OCI-LY7 (cell line): ENCODE measurements around the gene CCDC9B.

Experiments used
- EZH2phosphoT487 ChIP-seq: fragments of 200-600 bp; sonication (generic); IDR thresholded peaks from 2 replicates; pipeline ENCODE4 v1.6.1; 2018; ENCODE audit warnings: low read depth, borderline replicate concordance, mild to moderate bottlenecking, mixed run types, antibody characterized with exemption, low read length, moderate library complexity, mixed read lengths
- TF ChIP-seq, protein P1 (sequence below): fragments of 200-600 bp; sonication (generic); conservative IDR thresholded peaks from 2 replicates; pipeline ENCODE4 v1.5.1; 2014; ENCODE audit warnings: mild to moderate bottlenecking, antibody characterized with exemption, low read length, moderate library complexity, mixed read lengths

GRCh38 chr15:40357723-40358470 lies 17.2 kb upstream of the CCDC9B start, which contains the start of gene DISP2:
- TF ChIP-seq, protein P1, sequence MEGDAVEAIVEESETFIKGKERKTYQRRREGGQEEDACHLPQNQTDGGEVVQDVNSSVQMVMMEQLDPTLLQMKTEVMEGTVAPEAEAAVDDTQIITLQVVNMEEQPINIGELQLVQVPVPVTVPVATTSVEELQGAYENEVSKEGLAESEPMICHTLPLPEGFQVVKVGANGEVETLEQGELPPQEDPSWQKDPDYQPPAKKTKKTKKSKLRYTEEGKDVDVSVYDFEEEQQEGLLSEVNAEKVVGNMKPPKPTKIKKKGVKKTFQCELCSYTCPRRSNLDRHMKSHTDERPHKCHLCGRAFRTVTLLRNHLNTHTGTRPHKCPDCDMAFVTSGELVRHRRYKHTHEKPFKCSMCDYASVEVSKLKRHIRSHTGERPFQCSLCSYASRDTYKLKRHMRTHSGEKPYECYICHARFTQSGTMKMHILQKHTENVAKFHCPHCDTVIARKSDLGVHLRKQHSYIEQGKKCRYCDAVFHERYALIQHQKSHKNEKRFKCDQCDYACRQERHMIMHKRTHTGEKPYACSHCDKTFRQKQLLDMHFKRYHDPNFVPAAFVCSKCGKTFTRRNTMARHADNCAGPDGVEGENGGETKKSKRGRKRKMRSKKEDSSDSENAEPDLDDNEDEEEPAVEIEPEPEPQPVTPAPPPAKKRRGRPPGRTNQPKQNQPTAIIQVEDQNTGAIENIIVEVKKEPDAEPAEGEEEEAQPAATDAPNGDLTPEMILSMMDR: no peak
- TF ChIP-seq EZH2phosphoT487: no peak
